ENCODE measurements around the gene VAV1. TPM values are rescaled to one million over a fixed set of nuclear protein-coding genes. Genes with fewer than 3 reads are reported as not detected.

The VAV1 gene
- total RNA-seq, 2 donors from 2014 or later, result 7.6 to 12.2 TPM

DNA sequence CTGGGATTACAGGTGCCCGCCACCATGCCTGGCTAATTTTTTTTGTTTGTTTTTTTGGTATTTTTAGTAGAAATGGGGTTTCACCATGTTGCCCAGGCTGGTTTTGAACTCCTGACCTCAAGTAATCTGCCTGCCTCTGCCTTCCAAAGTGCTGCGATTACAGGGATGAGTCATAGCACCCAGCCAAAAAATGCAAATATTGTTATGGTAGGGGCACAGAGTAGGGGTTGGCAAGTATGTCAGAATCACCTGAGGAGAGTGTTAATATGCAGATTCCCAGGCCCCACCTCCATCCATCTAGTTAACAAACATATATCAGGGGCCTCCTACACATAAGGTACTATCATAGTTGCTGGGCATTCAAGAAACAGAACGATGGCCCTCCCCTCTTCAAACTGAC is 44.7 kb downstream of the VAV1 start:
- H3K36me3 ChIP-seq, result no peaks in the 10 kb centered on the region
- H3K4me3 ChIP-seq, result no peak overlapping the region
- TF ChIP-seq, protein P1, sequence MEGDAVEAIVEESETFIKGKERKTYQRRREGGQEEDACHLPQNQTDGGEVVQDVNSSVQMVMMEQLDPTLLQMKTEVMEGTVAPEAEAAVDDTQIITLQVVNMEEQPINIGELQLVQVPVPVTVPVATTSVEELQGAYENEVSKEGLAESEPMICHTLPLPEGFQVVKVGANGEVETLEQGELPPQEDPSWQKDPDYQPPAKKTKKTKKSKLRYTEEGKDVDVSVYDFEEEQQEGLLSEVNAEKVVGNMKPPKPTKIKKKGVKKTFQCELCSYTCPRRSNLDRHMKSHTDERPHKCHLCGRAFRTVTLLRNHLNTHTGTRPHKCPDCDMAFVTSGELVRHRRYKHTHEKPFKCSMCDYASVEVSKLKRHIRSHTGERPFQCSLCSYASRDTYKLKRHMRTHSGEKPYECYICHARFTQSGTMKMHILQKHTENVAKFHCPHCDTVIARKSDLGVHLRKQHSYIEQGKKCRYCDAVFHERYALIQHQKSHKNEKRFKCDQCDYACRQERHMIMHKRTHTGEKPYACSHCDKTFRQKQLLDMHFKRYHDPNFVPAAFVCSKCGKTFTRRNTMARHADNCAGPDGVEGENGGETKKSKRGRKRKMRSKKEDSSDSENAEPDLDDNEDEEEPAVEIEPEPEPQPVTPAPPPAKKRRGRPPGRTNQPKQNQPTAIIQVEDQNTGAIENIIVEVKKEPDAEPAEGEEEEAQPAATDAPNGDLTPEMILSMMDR (IDR thresholded peaks at IDR 0.05), result no peak
- H3K27me3 ChIP-seq (replicated peaks; ENCODE audit: insufficient read depth), result no peaks in the 10 kb centered on the region
- H3K9me3 ChIP-seq, result peaks cover 3% of the 10 kb centered on the region
- no peak for ATAC-seq (ENCODE audit: insufficient number of reproducible peaks, low FRiP score, low read depth)
- DNase-seq (ENCODE audit: low spot score), result no peak
- H3K4me1 ChIP-seq (ENCODE audit: control insufficient read depth in 1 of 2, low read depth in 2 of 2), result no peaks in the 10 kb centered on the region
- no peak overlapping the region for H3K27ac ChIP-seq

- Histone ChIP-seq H3K4me3 (no peak overlapping the region), H3K27me3 (replicated peaks; ENCODE audit: insufficient read depth) (no peaks in the 10 kb centered on the region), H3K27ac (no peak overlapping the region), H3K9me3 (peaks cover 3% of the 10 kb centered on the region), H3K4me1 (ENCODE audit: control insufficient read depth in 1 of 2, low read depth in 2 of 2) (no peaks in the 10 kb centered on the region), H3K36me3 (no peaks in the 10 kb centered on the region)
- ATAC-seq (ENCODE audit: insufficient number of reproducible peaks, low FRiP score, low read depth) (no peak), DNase-seq (ENCODE audit: low spot score) (no peak)
- TF ChIP-seq, protein P1 (IDR thresholded peaks at IDR 0.05), result no peak
Measured at GRCh38 chr19:6818246-6818645, 45.7 kb downstream of the VAV1 start.

- Histone ChIP-seq H3K36me3 (no peaks in the 10 kb centered on the region), H3K9me3 (peaks cover 3% of the 10 kb centered on the region), H3K4me3 (no peak overlapping the region), H3K27ac (no peak overlapping the region), H3K27me3 (replicated peaks; ENCODE audit: insufficient read depth) (no peaks in the 10 kb centered on the region), H3K4me1 (ENCODE audit: control insufficient read depth in 1 of 2, low read depth in 2 of 2) (no peaks in the 10 kb centered on the region)
- ATAC-seq (ENCODE audit: insufficient number of reproducible peaks, low FRiP score, low read depth), result no peak
- DNase-seq (ENCODE audit: low spot score), result no peak
- TF ChIP-seq, protein P1 (IDR thresholded peaks at IDR 0.05), result no peak
Measured at GRCh38 chr19:6819323-6819722, 46.8 kb downstream of the VAV1 start.

GRCh38 chr19:6820237-6820636 is 47.7 kb downstream of the VAV1 start:
- Histone ChIP-seq H3K27me3 (replicated peaks; ENCODE audit: insufficient read depth) (no peaks in the 10 kb centered on the region), H3K4me1 (ENCODE audit: control insufficient read depth in 1 of 2, low read depth in 2 of 2) (no peaks in the 10 kb centered on the region), H3K9me3 (peaks cover 3% of the 10 kb centered on the region), H3K27ac (no peak overlapping the region), H3K4me3 (no peak overlapping the region), H3K36me3 (no peaks in the 10 kb centered on the region)
- TF ChIP-seq, protein P1 (IDR thresholded peaks at IDR 0.05), result no peak
- DNase-seq (ENCODE audit: low spot score), result no peak
- ATAC-seq (ENCODE audit: insufficient number of reproducible peaks, low FRiP score, low read depth), result no peak

GRCh38 chr19:6821639-6822310 is 49.3 kb downstream of the VAV1 start:
- no peaks in the 10 kb centered on the region for H3K27me3 ChIP-seq (replicated peaks; ENCODE audit: insufficient read depth)
- ATAC-seq (ENCODE audit: insufficient number of reproducible peaks, low FRiP score, low read depth) (no peak), DNase-seq (ENCODE audit: low spot score) (no peak)
- H3K4me3 ChIP-seq, result no peak overlapping the region
- H3K36me3 ChIP-seq, result no peaks in the 10 kb centered on the region
- no peaks in the 10 kb centered on the region for H3K4me1 ChIP-seq (ENCODE audit: control insufficient read depth in 1 of 2, low read depth in 2 of 2)
- peaks cover 3% of the 10 kb centered on the region for H3K9me3 ChIP-seq
- TF ChIP-seq, protein P1 (IDR thresholded peaks at IDR 0.05), result no peak
- H3K27ac ChIP-seq, result no peak overlapping the region
